NCI-H82 treated with DMSO at 0.1 percent for 48 hours (cell line): ENCODE data around the gene PRAMEF2.
"Not testable (repeated sequence)": the region's sequence is repeated elsewhere in the genome, so short reads cannot be mapped to it uniquely, and the experiment has no call there.

Experiments
- DNase-seq: peaks from one replicate; lab custom pipeline; 2025; ENCODE audit not compliant: unreplicated experiment; lab: John Stamatoyannopoulos, UW

PRAMEF2 gene

GRCh38 chr1:12856786-12857185 lies at the start of gene PRAMEF2:
Gene PRAMEF2 (plus strand): TSS chr1:12857086. CDS start chr1:12859010, 1,924 bp downstream.
- not testable (repeated sequence) for DNase-seq

GRCh38 chr1:12809933-12810332 lies 47.0 kb upstream of the PRAMEF2 start:
- DNase-seq = no peak

- no peak for DNase-seq
Observed at GRCh38 chr1:12810691-12811408, 46.0 kb upstream of the PRAMEF2 start.

- no peak for DNase-seq
Observed at GRCh38 chr1:12811409-12811784, 45.5 kb upstream of the PRAMEF2 start.

GRCh38 chr1:12819061-12819460 lies 37.8 kb upstream of the PRAMEF2 start:
- not testable (repeated sequence) for DNase-seq

GRCh38 chr1:12831310-12831709 lies 25.6 kb upstream of the PRAMEF2 start, which contains the start of gene PRAMEF11:
Gene PRAMEF11 (minus strand): TSS chr1:12831410. CDS start chr1:12828789, 2,621 bp downstream.
- DNase-seq = not testable (repeated sequence)

- DNase-seq = not testable (repeated sequence)
Observed at GRCh38 chr1:12833251-12833650, 23.6 kb upstream of the PRAMEF2 start.

GRCh38 chr1:12848620-12849019 lies 8.3 kb upstream of the PRAMEF2 start, which contains the start of gene HNRNPCL1:
Gene HNRNPCL1 (minus strand): TSS chr1:12848720. CDS start chr1:12848289, 431 bp downstream.
- not testable (repeated sequence) for DNase-seq

- no peak for DNase-seq
Observed at GRCh38 chr1:12851779-12852178, 5.1 kb upstream of the PRAMEF2 start.

GRCh38 chr1:12863131-12863880 lies 6.4 kb downstream of the PRAMEF2 start:
- not testable (repeated sequence) for DNase-seq

- not testable (repeated sequence) for DNase-seq
Observed at GRCh38 chr1:12878453-12878852, 21.6 kb downstream of the PRAMEF2 start.

GRCh38 chr1:12886101-12886500 lies 29.2 kb downstream of the PRAMEF2 start, which contains the start of gene PRAMEF4:
Gene PRAMEF4 (minus strand): TSS chr1:12886201. CDS start chr1:12883394, 2,807 bp downstream.
- not testable (repeated sequence) for DNase-seq

- not testable (repeated sequence) for DNase-seq
Observed at GRCh38 chr1:12898170-12898569, 41.3 kb downstream of the PRAMEF2 start, which contains the start of gene PRAMEF10. Gene PRAMEF10 (minus strand): TSS chr1:12898270. CDS start chr1:12895847, 2,423 bp downstream.

- not testable (repeated sequence) for DNase-seq
Observed at GRCh38 chr1:12899186-12899585, 42.3 kb downstream of the PRAMEF2 start.

- DNase-seq = not testable (repeated sequence)
Observed at GRCh38 chr1:12903793-12904572, 47.1 kb downstream of the PRAMEF2 start.
